GM10248 (cell line): ENCODE data around the gene OVOL1.
"Not testable (repeated sequence)": the region's sequence is repeated elsewhere in the genome, so short reads cannot be mapped to it uniquely, and the experiment has no call there.

Experiments used
- CTCF ChIA-PET: fragments of 300-600 bp; sonication (Branson Sonifier 250); formaldehyde crosslinking; extraction: SDS; loops from one replicate; lab custom pipeline; 2021; ENCODE audit warnings: antibody characterized with exemption; lab: Yijun Ruan, JAX
- POLR2A ChIA-PET: fragments of 350-650 bp; sonication (Branson Sonifier 250); formaldehyde crosslinking; extraction: SDS; loops from one replicate; lab custom pipeline; 2020; ENCODE audit warnings: antibody characterized with exemption; lab: Yijun Ruan, JAX
- DNase-seq: peaks from one replicate; pipeline ENCODE4 v3.0.0; 2012; ENCODE audit errors: extremely low spot score
- CTCF ChIP-seq: IDR thresholded peaks from 2 replicates; pipeline ENCODE4 v1.5.1; 2012; ENCODE audit warnings: mild to moderate bottlenecking, low read depth; ENCODE audit errors: extremely low read depth, missing control alignments, control extremely low read depth

OVOL1 gene

GRCh38 chr11:65744699-65745042 is 42.2 kb upstream of the OVOL1 start:
- no peak for TF ChIP-seq CTCF
- CTCF ChIA-PET, result interaction anchor here (0.8 to 1.7 kb wide), 4 partner anchors 33 to 277 kb away, joined by 3 to 6 read pairs (median 4); partner anchors contain the start of gene AP5B1
- POLR2A ChIA-PET, result no interaction called here
- no peak for DNase-seq

- ChIA-PET POLR2A (no interaction called here), CTCF (interaction anchor here (0.8 to 1.7 kb wide), 4 partner anchors 34 to 277 kb away, joined by 3 to 6 read pairs (median 4); partner anchors contain the start of gene AP5B1)
- TF ChIP-seq CTCF, result no peak
- DNase-seq, result no peak
Measured at GRCh38 chr11:65745049-65745448, 41.8 kb upstream of the OVOL1 start.

- DNase-seq, POLR2A ChIA-PET: not testable (repeated sequence)
- CTCF ChIA-PET, result interaction anchor here (3.8 kb wide), 2 partner anchors 8 to 17 kb away, joined by 15 to 24 read pairs; no protein-coding TSS in a partner anchor
Measured at GRCh38 chr11:65762169-65762568, 24.7 kb upstream of the OVOL1 start.

- POLR2A ChIA-PET, CTCF ChIA-PET: not testable (repeated sequence)
Measured at GRCh38 chr11:65762816-65763215, 24.0 kb upstream of the OVOL1 start.

GRCh38 chr11:65764434-65764833 is 22.4 kb upstream of the OVOL1 start:
- ChIA-PET POLR2A (no interaction called here), CTCF (interaction anchor here (0.7 to 1.3 kb wide), 6 partner anchors 9 to 122 kb away, joined by 3 to 6 read pairs (median 3); no protein-coding TSS in a partner anchor)
- DNase-seq, result no peak
- no peak for TF ChIP-seq CTCF

More at GRCh38 chr11:65762816-65763215, 24.0 kb upstream of the OVOL1 start:
- DNase-seq, result not testable (repeated sequence)

- ChIA-PET CTCF (interaction anchor here (0.7 to 1.9 kb wide), 5 partner anchors 8 to 61 kb away, joined by 3 to 6 read pairs (median 3); partner anchors contain the start of gene AP5B1), POLR2A (no interaction called here)
- DNase-seq, result no peak
- TF ChIP-seq CTCF, result no peak
Measured at GRCh38 chr11:65766535-65766934, 20.3 kb upstream of the OVOL1 start.

- CTCF ChIA-PET, result interaction anchor here (0.7 to 1.9 kb wide), 6 partner anchors 12 to 142 kb away, joined by 3 to 6 read pairs (median 4); no protein-coding TSS in a partner anchor
- no peak for DNase-seq
- TF ChIP-seq CTCF, result no peak
- POLR2A ChIA-PET, result no interaction called here
Measured at GRCh38 chr11:65767406-65767805, 19.5 kb upstream of the OVOL1 start.

GRCh38 chr11:65767806-65768205 is 19.1 kb upstream of the OVOL1 start:
- CTCF ChIA-PET, result interaction anchor here (0.8 to 1.6 kb wide), 4 partner anchors 12 to 142 kb away, joined by 3 to 5 read pairs (median 4); no protein-coding TSS in a partner anchor
- DNase-seq, POLR2A ChIA-PET: not testable (repeated sequence)
